ENCODE data around the gene PDXP. TPM values are rescaled to one million over a fixed set of nuclear protein-coding genes. Genes with fewer than 3 reads are reported as not detected.
A peak's percentile ranks its signal among the peaks of the same experiment; 100 is the strongest.

The PDXP gene
- polyA plus RNA-seq, 1 experiment = 24.0 TPM

DNA sequence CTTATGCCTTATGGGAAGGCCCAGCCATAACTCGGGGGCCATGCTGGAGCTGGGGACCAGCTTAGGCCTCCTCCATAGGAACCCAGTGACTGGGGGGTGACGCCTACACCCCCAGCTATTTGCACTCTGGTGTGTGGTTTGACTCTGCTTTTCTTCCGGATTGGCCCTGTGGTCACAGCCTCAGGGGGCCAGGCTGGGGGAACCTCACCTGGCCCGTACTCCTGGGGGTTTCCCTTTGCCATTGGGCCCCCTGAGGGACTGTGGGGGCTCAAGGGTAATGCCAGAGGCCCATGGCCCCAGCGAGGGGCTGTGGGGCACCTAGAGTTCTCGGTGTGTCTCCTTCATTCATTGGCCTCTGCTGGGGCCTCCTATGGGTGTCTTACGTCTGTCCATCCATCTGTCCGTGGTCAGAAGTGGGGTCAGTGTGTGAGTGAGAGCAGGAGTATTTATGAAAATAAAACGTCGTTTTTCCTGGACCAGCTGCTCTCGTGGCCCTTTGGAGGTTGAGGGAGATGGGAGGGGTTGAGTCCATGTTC lies 25.4 kb upstream of the PDXP start:
- CTCF ChIA-PET = interaction anchor here (0.7 to 6.5 kb wide), 17 partner anchors 10 to 159 kb away, joined by 3 to 79 read pairs (median 4); partner anchors contain the start of genes GGA1, LGALS1 and NOL12

GRCh38 chr22:37633625-37634416 lies 24.7 kb upstream of the PDXP start:
- CTCF ChIA-PET = interaction anchor here (0.7 to 6.5 kb wide), 18 partner anchors 10 to 158 kb away, joined by 3 to 79 read pairs (median 4); partner anchors contain the start of genes GGA1, LGALS1 and NOL12

More for the DNA sequence above, 25.4 kb upstream of the PDXP start:
- no peak overlapping the region for H3K4me3 ChIP-seq (ENCODE audit: low read depth, low read length)
- no peaks in the 10 kb centered on the region for H3K27me3 ChIP-seq (ENCODE audit: control insufficient read depth, insufficient read depth, low read length)
- POLR2A ChIA-PET = interaction anchor here (0.5 to 0.9 kb wide), 4 partner anchors 10 to 272 kb away, joined by 3 to 11 read pairs (median 5); no protein-coding TSS in a partner anchor
- no peak for DNase-seq (ENCODE audit: low read depth)
- no peak for TF ChIP-seq CTCF (IDR thresholded peaks at IDR 0.05; ENCODE audit: insufficient read depth, low read depth, low read length)
- peaks cover 10% of the 10 kb centered on the region for H3K36me3 ChIP-seq (ENCODE audit: control insufficient read depth, insufficient read depth, low read length)

GRCh38 chr22:37634417-37634924 lies 24.1 kb upstream of the PDXP start:
- no peak overlapping the region for H3K4me3 ChIP-seq (ENCODE audit: low read depth, low read length)
- ChIA-PET CTCF (interaction anchor here (1.0 to 6.5 kb wide), 11 partner anchors 9 to 95 kb away, joined by 3 to 79 read pairs (median 5); partner anchors contain the start of genes GGA1, LGALS1 and NOL12), POLR2A (no interaction called here)
- no peaks in the 10 kb centered on the region for H3K27me3 ChIP-seq (ENCODE audit: control insufficient read depth, insufficient read depth, low read length)
- DNase-seq (ENCODE audit: low read depth) = no peak
- peak; percentile 43; the same call in 1 of the 2 replicates for TF ChIP-seq CTCF (IDR thresholded peaks at IDR 0.05; ENCODE audit: insufficient read depth, low read depth, low read length)
- H3K36me3 ChIP-seq (ENCODE audit: control insufficient read depth, insufficient read depth, low read length) = peaks cover 4% of the 10 kb centered on the region

More at GRCh38 chr22:37633625-37634416, 24.7 kb upstream of the PDXP start:
- TF ChIP-seq CTCF (IDR thresholded peaks at IDR 0.05; ENCODE audit: insufficient read depth, low read depth, low read length) = peak; percentile 48; the same call in 1 of the 2 replicates
- peak; percentile 33 for DNase-seq (ENCODE audit: low read depth)
- H3K27me3 ChIP-seq (ENCODE audit: control insufficient read depth, insufficient read depth, low read length) = no peaks in the 10 kb centered on the region
- peaks cover 9% of the 10 kb centered on the region for H3K36me3 ChIP-seq (ENCODE audit: control insufficient read depth, insufficient read depth, low read length)
- POLR2A ChIA-PET = interaction anchor here (0.6 to 0.9 kb wide), 3 partner anchors 42 to 365 kb away, joined by 4 to 18 read pairs (median 11); no protein-coding TSS in a partner anchor
- no peak overlapping the region for H3K4me3 ChIP-seq (ENCODE audit: low read depth, low read length)

GRCh38 chr22:37635157-37635556 lies 23.4 kb upstream of the PDXP start:
- no peak for DNase-seq (ENCODE audit: low read depth)
- no peak overlapping the region for H3K4me3 ChIP-seq (ENCODE audit: low read depth, low read length)
- peaks cover 2% of the 10 kb centered on the region for H3K36me3 ChIP-seq (ENCODE audit: control insufficient read depth, insufficient read depth, low read length)
- H3K27me3 ChIP-seq (ENCODE audit: control insufficient read depth, insufficient read depth, low read length) = no peaks in the 10 kb centered on the region
- no peak for TF ChIP-seq CTCF (IDR thresholded peaks at IDR 0.05; ENCODE audit: insufficient read depth, low read depth, low read length)
- ChIA-PET POLR2A (no interaction called here), CTCF (interaction anchor here (1.0 to 6.5 kb wide), 5 partner anchors 8 to 96 kb away, joined by 3 to 79 read pairs (median 35); partner anchors contain the start of gene GGA1)

All from BJ (cell line).